HG02884 (cell line): ENCODE measurements around the gene OCSTAMP.

Experiments
- ATAC-seq: cut with Tn5 transposase; IDR thresholded peaks from one replicate; pipeline ENCODE4 v1.9.1; 2021; ENCODE audit warnings: mild to moderate bottlenecking, moderate library complexity; ENCODE audit not compliant: unreplicated experiment

OCSTAMP gene, protein sequence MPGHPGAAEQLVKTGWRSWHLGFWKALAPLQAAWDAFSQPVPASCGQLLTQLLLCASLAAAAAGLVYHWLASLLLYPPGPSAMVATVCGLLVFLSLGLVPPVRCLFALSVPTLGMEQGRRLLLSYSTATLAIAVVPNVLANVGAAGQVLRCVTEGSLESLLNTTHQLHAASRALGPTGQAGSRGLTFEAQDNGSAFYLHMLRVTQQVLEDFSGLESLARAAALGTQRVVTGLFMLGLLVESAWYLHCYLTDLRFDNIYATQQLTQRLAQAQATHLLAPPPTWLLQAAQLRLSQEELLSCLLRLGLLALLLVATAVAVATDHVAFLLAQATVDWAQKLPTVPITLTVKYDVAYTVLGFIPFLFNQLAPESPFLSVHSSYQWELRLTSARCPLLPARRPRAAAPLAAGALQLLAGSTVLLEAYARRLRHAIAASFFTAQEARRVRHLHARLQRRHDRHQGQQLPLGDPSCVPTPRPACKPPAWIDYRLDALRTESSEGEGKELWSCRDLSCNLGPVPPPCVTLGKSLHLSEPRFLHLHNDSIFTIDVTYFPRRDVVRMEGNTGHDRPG

DNA sequence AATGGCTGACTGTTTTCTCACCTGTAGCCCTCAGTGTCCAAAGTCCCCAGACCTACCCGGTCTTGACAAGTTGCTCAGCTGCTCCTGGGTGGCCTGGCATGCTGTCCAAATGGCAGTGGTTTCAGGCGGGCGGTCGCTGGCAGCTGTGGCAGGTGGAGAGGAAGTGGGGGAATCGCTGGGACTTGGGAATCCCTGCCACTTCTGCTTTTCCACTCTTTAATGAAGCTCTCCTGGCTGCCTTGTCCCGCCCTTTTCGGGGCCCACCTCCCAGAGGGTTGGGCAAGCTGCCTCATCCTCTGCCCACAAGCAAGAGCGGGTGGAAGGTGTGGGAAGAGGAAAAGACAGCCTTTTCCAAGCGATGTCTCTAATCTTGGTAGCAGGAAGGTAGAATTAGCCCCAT, at the start of gene OCSTAMP:
Gene OCSTAMP (minus strand): TSS at position 194 of the 400 bp plus-strand sequence. CDS start 94 bp downstream, at position 100.
- no peak for ATAC-seq

DNA sequence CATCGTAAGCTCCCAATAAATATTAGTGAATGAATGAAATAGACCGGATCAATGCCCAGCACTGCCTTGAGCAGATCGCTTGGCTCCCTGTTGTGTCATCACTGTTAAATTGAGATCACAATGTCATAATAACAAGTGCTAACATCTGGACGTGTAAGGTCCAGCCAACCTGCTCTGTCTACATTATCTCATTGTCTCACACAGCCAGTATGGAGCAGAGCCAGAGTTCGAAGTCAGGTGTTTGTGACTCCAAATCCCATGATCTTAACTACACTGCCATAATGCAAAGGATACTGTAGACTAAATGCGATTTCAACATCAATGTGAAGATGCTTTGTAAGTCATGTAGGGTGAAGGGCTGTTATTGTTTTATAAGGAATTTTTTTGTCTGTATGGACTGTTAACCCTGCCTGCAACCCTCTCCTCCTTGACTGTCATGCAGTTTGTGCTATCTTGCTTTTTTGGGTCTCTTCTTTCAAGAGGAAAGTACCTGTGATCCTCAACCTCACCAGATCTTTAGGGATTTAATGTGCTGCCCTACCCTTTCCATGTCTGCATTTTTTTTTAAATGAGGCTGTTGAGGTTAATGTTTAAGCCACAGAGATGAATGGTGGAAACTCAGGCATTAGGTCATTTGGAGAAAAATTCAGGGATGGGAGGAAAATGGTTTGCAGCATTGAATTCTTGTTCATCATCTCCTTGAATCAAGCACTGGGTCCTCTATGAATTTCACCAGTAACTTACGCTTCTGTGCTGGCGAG, 49.0 kb upstream of the OCSTAMP start:
- no peak for ATAC-seq

DNA sequence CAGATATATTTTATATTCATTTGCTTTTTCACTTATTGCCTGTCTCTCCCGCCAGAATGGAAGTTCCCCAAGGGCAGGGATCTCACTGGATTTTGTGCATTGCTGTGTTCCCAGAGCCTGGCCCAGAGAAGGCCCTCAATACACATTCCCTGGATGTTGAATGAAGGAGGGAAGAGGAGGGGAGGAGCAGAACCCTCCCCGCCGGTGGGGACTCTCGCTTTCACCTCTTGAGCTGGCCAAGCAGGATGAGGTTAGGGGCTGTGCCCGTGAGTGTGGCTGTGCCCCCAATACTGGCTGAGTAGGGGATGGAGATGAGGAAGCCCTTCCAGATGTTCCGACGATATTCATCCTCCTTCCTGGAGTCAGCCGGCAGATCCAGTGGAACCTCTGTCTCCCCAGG, 45.5 kb upstream of the OCSTAMP start:
- ATAC-seq, result no peak

DNA sequence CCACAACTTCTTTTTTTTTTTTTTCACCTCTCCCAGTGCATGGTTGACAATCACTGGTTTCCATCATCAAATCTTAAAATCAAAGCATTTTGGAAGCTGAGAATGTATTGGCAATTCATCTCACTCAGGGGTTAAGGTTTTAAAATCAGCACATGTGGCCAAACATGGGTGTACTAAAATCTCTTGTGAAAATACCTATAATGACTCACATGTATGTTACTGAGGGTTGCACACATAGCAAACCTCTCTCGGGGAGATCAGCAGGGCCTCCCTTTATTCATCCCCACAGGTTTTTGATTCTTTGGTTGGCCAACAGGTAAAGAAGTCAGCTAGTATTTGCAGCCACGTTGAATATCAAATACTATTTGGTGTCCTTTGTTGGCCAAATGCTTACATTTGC, 44.3 kb upstream of the OCSTAMP start:
- no peak for ATAC-seq

DNA sequence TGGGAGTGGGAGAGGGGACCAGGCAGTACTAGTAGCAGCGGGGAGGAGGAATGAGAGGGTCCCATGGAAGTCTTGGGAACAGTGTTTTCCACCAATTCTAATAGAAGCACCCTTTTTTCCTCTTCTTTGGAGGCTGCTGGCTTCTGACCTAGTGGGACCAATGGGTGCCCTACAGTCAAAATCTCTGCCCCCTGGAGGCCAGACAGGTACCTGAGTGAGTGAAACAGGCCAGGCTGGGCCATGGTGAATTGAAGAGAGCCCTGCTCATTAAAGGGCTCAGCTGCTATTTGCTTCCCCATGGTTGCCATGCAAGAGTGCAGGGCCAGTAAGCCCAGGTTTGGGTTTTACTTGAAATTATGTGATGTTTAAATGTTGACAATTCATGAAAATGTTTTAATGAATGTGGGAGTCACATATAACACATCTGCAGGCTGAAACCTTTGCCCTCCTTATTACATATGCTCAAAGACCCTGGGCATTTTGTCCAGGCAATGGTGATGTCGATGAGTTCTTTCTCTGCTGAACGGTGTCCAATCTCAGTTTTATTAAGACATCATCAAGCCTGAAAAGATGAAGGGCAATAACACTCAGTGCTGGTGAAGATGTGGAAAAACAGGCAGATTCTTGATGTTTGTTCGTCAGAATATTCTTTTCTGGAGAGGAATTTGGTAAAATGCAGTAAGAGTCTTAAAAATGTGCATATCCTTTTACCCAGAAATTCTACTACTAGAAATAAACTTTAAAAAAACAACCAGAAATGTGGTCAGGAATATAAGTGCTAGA, 42.3 kb upstream of the OCSTAMP start:
- ATAC-seq, result no peak

DNA sequence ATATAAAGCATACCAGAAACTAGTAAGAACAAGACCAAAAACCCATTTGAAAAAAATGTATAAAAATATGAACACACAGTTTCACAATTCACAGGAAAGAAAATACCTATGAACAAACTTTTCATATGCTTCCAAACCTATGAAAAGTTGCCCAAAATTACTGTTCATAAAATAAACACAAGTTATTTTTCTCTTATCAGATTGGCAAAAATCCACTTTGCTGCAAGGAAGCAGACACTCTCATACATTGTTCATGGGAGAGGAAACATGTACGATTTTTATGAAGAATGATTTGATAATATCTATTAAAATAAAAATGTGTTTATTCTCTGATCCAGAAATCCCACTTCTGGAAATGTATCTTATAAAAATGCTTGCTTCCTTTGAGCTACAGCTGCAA, 40.0 kb upstream of the OCSTAMP start:
- ATAC-seq, result no peak

DNA sequence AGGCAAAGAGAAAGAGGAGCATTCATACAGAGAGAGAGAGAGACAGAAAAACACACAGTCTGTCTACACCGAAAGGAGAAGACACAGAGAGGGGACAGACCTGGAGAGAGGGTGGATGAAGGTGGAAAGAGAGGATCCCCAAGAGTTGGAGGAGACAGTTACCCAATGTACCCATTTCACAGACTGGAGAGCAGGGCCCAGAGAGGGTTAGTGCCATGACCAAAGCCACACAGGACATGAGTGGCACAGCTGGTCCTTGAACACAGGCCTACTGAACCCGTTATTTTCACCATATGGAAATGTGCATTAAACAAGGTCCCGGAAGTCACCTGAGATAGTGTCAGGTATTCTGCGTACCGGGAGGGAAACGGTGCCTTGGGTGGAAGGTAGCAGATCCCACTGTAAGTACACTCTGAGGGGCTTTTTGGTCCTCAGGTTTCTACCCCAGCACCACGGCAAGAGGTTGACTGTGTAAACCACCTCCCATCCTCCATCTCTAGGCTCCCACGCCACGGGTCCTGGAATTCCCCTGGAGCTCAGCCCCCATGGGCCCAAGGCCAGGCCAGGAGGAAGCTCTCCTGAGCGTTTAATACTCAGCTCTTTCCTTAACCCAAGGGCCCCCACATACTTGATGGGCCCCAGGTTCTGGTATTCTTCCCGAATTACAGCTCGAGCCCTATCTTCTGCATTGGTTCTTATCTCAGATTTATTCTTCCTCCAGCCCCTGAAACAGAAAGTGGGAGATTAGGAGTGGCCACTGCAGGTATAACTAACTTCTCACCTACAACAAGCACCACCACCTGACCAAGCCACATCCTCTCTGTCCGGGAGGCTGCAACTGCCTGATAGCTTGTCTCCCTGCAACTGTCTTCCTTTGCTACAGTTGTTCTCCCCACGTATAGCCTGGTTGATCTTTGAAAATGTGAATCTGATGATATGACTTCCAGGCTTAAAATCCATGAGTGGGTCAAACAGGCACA, 38.4 kb upstream of the OCSTAMP start:
- no peak for ATAC-seq

DNA sequence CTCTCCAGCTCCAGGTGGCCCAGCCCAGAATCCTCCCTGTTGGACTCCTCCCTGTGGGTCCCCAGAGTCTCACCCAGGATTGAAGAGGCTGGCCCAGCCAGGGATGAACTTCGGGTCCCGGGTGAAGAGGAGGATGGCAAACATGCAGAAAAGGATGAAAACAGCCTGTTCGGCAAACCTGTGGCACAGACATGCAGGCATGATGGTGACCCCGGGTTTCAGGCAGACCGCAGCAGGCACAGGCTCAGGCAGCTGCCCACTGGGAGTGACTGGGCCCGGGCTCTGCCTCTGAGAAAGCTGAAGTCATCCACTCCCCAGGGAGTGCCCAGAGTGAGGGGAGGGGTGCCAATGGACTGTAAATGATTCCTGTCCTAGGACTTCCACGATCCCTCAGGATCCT, 37.5 kb upstream of the OCSTAMP start:
- ATAC-seq, result no peak

DNA sequence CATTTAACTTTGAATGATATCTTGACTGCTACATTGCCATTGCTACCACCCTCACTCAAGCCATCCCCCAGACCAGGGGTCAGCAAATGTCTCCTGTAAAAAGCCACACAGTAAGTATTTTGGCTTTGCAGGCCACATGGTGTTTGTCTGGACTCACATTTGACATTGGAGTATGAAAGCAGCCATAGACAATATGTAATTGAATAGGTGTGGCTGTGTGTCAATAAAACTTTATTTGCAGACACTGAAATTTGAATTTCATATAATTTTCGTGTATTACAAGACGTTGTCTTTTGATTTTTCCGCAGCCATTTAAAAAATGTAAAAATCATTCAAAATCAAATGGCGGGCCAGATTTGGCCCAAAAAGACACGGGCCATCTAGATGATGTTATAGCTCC, 36.3 kb upstream of the OCSTAMP start:
- no peak for ATAC-seq

DNA sequence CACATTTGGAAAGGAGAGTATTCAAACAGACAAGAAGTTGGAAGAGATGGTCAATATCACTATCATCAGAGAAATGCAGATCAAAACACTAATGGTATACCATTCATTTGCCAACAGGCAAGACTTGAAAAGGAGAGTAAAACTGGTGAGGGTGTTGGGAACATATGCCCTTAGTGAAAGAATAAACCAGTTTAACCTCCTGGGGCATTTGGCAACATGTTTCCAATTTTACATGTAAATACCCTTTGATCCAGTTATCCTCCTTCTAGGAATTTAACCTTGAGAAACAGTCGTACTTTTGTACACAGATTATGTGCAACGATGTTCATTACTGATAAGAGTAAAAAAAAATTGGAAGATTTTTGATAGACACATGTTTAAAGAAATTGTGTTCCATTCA, 34.1 kb upstream of the OCSTAMP start:
- ATAC-seq, result no peak

DNA sequence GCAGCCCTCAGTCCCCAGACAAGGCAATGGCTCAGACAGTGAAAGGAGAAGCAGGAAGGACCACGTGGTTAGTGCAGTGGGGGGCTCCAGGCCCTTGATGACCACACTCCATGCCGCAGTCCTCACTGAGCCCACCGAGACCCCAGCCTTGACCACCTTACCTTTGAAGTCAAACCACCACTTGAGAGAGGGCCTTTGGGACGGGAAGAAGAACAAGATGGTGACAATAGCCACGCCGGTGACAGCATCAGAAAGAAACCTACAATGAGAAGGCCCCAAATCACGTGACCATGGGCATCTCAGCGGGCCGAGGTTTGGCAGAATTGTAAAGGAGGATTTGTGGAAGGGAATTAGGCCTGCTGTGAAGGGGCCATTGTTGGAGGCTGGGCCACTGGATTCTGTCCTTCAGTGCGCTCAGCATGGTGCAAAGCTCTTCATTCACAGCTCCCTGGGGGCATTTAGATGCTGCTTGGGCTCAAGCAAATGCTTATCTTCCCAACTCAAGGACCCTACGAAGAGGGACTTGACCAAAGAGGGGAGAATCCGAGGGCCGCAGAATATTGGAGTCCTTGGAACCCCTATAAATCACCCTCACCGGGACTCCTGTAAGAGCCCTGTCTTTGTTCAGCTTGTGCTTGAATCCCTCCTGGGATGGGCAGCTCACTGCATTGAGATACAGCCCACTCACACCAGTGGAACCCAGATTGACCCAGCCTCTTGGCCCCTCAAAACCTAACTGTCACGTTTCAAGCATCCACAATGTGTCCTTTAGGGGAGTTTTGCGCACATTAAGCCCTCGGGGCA, 33.2 kb upstream of the OCSTAMP start:
- ATAC-seq, result no peak

DNA sequence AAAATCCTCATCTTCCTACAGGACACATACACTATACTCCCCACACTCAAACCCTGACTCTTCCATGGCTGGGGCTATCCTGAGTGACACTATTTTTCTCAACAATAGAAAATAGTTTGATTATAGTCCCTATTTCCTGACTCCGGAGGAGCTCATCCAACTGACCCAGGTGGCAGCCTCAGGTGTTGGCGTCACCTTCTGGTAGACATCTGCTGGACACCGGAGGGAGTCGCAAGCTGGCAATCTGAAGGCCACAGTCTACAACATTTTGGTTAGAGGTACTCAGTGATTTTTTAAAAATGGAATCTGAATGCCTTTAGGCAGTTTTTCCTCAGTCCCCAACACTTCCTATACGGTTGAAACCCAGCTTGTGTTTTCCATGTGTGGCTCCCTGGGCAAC, 32.2 kb upstream of the OCSTAMP start:
- ATAC-seq, result no peak

DNA sequence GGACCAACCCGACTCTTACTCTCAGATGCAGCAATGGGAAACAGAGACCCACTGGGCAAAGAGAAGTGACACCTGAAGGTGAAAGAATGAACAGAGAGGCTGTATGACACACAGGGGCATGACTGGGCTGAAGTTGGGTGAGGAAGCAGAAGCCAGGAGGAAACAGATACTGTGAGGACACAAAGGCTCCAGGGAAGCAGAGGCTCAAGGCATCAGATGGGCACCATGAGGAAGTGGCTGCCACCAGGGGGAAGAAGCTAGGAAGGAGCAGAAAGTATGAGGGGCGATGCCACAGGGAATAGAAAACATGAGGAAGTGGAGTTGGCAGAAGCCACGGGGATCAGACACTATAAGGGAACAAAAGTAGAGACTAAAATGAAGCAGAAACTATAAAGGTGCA, 30.9 kb upstream of the OCSTAMP start:
- ATAC-seq, result no peak

DNA sequence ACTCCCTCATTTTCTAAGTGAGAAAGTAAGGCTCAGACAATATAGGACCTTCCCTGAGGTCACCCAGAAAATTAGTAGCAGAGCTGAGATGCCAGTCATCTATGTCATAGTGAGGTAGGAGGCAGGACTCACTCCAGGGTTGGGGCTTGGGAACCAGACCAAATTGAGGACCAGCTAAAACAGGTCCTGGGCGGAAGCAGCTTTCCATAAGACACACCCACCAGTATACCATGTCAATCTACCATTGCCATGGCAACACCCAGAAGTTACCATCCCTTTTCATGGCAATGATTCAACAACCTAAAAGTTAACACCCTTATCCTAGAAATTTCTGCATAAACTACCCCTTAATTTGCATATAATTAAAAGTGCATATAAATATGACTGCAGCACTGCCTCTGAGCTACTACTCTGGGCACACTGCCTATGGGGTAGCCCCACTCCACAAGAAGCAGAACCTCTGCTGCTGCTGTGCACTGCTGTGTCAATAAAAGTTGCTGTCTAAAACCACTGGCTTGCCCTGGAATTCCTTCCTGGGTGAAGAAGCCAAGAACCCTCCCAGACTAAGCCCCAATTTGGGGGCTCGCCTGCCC, 30.3 kb upstream of the OCSTAMP start:
- no peak for ATAC-seq

DNA sequence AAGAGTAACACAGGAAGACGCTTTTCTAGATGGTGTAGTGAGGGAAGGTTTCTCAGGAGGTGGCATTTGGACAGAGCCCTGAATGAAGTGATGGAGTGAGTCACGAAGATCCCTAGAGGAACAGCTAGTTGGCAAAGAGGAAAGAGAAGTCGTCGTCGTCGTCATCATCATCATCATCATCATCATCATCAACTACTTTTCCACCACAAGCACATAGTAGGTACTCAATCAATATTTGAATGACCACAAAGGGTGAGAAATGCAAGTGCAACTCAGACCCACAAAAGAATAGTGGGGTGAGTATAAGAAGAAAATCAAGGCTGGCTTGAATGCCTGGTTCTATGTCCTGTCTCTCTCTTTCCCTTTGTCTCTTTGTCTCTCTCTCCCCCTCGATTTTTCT, 28.3 kb upstream of the OCSTAMP start:
- no peak for ATAC-seq

DNA sequence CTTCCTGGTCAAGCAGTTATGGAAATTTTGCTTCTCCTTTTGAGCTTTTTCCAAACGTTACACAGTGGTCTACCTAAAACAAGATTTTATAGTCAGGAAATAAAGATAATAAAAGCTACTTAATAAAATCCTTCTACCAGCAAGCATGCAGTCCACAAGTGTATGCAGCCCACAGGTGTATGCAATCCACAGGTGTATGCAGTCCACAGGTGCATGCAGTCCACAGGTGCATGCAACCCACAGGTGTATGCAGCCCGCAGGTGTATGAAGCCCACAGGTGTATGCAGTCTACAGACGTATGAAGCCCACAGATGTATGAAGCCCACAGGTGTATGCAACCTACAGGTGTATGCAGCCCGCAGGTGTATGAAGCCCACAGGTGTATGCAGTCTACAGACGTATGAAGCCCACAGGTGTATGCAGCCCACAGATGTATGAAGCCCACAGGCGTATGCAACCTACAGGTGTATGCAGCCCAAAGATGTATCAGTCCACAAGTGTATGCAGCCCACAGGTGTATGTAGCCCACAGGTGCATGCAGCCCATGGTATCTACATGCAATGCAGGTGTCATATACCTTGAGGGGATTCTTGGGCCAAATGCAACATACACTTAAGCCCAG, 26.4 kb upstream of the OCSTAMP start:
- ATAC-seq, result no peak

DNA sequence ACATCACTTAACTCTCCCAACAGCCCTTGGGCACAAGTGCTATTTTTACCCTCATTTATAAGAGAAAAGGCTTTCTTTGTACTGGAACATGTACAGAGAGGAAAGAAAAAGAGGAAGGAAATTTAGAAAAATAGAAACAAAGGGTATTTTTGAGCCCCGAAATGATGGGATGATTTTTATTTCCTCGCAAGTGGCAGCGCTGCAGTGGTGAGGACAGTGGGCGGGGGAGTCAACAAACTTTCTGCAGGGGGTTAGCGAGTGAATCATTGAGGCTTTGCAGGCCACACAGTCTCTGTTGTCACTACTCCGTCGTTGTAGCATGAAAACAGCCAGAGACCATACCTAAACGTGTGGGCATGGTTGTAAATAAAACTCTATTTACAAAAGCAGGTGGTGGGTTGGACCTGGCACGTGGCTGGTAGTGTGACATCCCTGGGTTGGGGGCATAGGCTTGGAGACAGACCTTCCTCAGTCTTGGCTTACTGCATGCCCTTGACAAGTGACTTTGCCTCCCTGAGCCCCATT, 25.5 kb upstream of the OCSTAMP start:
- no peak for ATAC-seq

DNA sequence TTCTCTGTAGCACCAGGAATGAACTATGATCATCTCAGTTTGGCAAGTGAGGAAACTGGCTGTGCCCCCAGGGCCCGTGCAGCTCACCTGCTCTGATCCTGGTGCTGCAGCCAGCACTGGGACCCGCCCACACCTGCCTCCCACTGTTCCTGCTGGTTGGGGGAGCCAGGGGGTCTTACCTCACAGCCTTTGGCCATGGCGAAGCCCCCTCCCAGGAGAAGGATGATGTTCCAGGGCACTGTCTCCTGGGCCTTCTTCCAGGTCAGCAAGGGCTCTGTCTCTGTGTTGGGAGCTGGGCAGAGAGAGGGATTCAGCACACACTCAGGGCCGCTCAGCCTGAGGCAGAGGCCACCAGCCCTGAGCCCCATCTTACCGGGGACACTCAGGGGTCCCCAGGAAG, 24.9 kb upstream of the OCSTAMP start:
- no peak for ATAC-seq
